Measurements from ENCODE around the gene LRRC28. TPM values are rescaled to one million over a fixed set of nuclear protein-coding genes. Genes with fewer than 3 reads are reported as not detected.

LRRC28 gene
- 13.6 and 14.8 TPM in 2 replicates for total RNA-seq

DNA sequence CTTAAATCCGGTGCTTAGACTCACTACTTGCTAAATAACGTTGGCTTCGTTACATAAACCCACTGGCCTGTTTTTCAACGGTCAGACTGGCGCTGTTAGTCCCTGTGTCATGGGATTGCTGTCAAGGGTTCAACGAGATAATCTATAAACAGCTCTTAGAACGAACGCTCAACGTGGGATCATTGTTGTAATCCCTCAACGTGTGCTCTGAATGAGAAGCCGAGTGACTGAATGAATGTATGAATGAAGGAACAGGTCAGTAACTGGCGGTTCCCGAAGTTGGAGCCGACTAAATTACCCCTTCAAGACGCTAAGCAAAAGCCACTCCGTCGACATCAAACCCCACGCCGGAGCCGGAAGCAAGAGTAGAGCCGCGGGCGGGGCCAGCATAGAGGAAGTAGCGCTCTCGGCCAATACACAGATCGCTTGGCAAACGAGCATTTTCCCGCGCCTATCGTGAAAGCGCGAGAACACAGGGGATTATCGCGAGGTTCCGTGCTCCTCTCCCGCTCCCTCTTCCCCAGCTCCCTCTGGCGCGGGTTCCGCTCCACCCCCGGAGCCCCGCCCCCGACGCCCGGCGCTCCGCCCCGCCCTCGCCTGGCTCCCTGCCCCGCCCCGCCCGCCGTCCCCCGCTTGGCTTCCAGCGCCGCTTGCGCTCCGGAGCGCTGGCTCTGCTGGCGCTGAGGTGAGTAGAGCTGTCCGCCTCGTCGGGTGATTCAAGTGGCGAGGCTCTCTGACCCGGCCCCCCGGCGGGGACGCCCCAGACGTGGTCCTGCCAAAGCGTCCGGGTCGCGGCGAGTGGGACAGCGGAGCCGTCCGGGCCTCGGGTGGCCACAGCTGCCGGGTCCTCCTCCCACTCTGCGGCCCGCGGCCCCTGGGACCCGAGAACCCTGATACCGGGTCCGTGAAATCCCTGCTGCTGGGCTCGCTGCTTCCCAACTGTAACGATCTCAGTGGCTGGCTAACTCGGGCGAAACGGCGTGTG is at the start of gene LRRC28:
LRRC28 (plus strand) TSS at position 625 of the 985 bp plus-strand sequence. CDS start 4,477 bp downstream, outside the sequence.
- DNase-seq (ENCODE audit: low spot score): peak; percentile 96
- intact Hi-C loops (cut with micrococcal nuclease): loop anchor here (1.0 to 5.0 kb wide), 9 partner anchors 11 to 1352 kb away; partner anchors contain the start of genes ADAMTS17, ARRDC4, ASB7 and IGF1R
- Mint-ChIP-seq H3K9me3 (peaks cover 5% of the 10 kb centered on the region), H3K4me1 (ENCODE audit: low read depth) (peaks cover 31% of the 10 kb centered on the region), H3K36me3 (ENCODE audit: low read depth) (peaks cover 10% of the 10 kb centered on the region), H3K27me3 (ENCODE audit: insufficient read depth) (no peaks in the 10 kb centered on the region), H3K27ac (peak within 1 kb of the TSS; percentile 82), H3K4me3 (peak within 1 kb of the TSS; percentile 89)

DNA sequence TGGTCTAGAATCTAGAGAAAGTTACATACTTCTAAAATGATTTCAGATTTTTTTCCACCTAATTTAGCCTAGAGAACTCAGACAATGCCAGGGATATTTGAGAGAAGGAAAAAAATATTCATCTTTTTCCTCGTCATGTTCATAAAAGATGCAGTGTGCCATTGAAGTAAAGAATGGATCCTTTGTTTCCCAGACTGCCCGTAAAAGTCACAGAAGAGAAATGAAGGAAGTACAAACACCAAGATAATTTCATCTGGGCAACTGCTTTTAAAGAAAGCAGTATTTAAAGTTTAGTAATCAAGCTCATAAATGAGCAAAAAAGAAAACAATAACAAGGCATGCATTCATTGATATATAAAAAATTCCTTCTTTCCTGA is 49.1 kb upstream of the LRRC28 start:
- Mint-ChIP-seq H3K4me1 (ENCODE audit: low read depth) (no peaks in the 10 kb centered on the region), H3K27me3 (ENCODE audit: insufficient read depth) (peaks cover 19% of the 10 kb centered on the region), H3K9me3 (no peaks in the 10 kb centered on the region), H3K27ac (no peak overlapping the region), H3K36me3 (ENCODE audit: low read depth) (no peaks in the 10 kb centered on the region), H3K4me3 (no peak overlapping the region)
- DNase-seq (ENCODE audit: low spot score): no peak
- intact Hi-C loops (cut with micrococcal nuclease): no loop called here

DNA sequence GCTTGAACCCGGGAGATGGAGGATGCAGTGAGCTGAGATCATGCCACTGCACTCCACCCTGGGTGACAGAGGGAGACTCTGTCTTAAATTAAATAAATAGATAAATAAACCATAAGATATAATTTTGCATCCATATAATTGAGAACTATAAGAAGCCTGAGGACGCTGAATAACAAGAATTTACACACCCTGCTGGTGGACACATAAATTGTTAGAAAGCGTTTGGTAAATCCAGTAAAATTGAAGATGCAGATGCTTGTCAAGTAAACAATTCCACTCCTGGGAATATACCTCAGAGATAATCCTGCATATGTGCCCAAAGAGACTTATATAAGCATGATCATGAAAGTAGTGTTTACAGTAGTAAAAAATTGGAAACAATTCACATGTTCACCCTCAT is 43.6 kb upstream of the LRRC28 start:
- intact Hi-C loops (cut with micrococcal nuclease): no loop called here
- no peaks in the 10 kb centered on the region for H3K9me3 Mint-ChIP-seq
- no peaks in the 10 kb centered on the region for H3K36me3 Mint-ChIP-seq (ENCODE audit: low read depth)

DNA sequence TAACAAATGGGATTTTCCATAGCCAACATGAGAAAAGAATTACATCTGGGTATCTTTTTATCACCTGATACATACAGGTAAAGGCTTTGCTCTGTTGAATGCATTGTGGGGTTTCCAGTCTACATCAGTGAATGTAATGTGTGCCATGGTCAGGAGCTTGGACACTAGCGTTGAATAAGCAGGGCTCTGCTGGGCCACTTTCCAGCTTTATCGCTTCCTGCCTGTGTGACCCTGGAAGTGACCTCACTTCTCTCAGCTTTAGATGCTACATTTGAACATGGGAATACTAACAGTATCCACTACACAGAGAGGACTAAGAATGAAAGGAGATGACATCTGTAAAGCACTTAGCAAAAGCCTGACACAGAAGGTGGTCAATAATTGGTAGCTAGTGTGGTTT is 42.0 kb upstream of the LRRC28 start:
- Mint-ChIP-seq H3K27ac (no peak overlapping the region), H3K27me3 (ENCODE audit: insufficient read depth) (peaks cover 19% of the 10 kb centered on the region), H3K4me1 (ENCODE audit: low read depth) (no peaks in the 10 kb centered on the region), H3K4me3 (no peak overlapping the region), H3K9me3 (no peaks in the 10 kb centered on the region), H3K36me3 (ENCODE audit: low read depth) (no peaks in the 10 kb centered on the region)
- DNase-seq (ENCODE audit: low spot score): no peak
- intact Hi-C loops (cut with micrococcal nuclease): no loop called here

More for the DNA sequence above, 43.6 kb upstream of the LRRC28 start:
- no peak for DNase-seq (ENCODE audit: low spot score)
- Mint-ChIP-seq H3K27ac (no peak overlapping the region), H3K4me1 (ENCODE audit: low read depth) (no peaks in the 10 kb centered on the region), H3K27me3 (ENCODE audit: insufficient read depth) (peaks cover 22% of the 10 kb centered on the region), H3K4me3 (no peak overlapping the region)

DNA sequence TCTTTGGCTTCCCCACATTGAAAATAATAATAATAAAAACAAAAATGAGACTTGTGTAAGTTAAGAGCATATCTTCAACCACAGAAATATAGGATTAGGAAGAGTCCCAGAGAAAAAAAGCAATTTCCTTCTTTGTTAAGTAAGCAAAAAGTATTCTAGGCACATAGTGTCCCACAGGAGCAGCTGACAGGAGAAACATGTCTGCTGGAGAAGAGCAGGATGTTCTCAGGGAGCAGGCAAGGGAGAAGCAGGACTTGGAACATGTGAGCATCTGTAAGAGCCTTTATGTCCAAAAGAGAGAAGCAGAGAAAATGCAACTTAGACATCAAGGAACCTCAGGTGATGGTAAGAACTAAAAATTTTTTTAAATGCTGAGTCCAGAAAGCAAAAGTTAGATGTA is 40.9 kb upstream of the LRRC28 start:
- Mint-ChIP-seq H3K36me3 (ENCODE audit: low read depth) (no peaks in the 10 kb centered on the region), H3K4me3 (no peak overlapping the region), H3K27me3 (ENCODE audit: insufficient read depth) (peaks cover 15% of the 10 kb centered on the region), H3K9me3 (no peaks in the 10 kb centered on the region), H3K27ac (no peak overlapping the region), H3K4me1 (ENCODE audit: low read depth) (no peaks in the 10 kb centered on the region)
- intact Hi-C loops (cut with micrococcal nuclease): loop anchor here (5.0 kb wide), 2 partner anchors 433 to 768 kb away; no protein-coding TSS in a partner anchor
- DNase-seq (ENCODE audit: low spot score): no peak

DNA sequence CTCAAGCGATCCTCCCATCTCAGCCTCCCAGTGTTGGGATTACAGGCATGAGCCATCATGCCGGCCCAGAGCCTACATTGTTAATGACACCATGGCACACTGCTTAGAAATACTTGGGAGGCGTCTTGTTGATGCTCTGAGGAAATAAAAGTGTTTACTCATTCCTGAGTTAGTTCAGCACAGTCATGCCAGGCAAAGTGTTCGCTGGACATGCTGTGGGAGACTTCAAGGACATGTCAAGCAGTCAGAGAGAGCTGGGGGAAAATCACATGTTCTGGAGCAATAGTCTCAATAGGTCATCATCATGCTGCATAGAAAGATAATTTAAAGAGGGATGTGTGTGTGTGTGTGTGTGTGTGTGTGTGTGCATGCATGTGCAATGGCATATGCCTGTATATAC is 39.4 kb upstream of the LRRC28 start:
- no peak for DNase-seq (ENCODE audit: low spot score)
- intact Hi-C loops (cut with micrococcal nuclease): loop anchor here (5.0 kb wide), 2 partner anchors 435 to 770 kb away; no protein-coding TSS in a partner anchor
- no peak overlapping the region for H3K4me3 Mint-ChIP-seq

DNA sequence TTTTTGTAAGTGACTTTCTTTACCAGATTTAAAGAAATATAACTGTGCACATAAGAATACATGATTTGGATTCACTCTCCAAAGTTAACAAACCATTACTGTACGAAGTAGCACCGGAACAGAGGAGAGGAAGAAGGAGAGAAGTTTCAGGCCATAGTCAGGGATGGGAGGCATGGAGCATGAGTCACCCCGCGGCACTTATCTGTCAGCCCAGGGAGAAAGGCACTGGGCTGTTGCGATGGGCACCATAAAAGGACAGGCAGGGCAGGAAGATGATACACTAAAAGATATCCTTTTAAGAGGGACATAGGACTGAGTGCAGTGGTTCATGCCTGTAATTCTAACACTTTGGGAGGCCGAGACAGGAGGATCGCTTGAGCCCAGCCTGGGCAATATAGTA is 38.9 kb upstream of the LRRC28 start:
- intact Hi-C loops (cut with micrococcal nuclease): loop anchor here (5.0 kb wide), 2 partner anchors 435 to 770 kb away; no protein-coding TSS in a partner anchor
- Mint-ChIP-seq H3K4me3 (no peak overlapping the region), H3K36me3 (ENCODE audit: low read depth) (no peaks in the 10 kb centered on the region), H3K27me3 (ENCODE audit: insufficient read depth) (peaks cover 7% of the 10 kb centered on the region), H3K27ac (no peak overlapping the region), H3K4me1 (ENCODE audit: low read depth) (no peaks in the 10 kb centered on the region), H3K9me3 (no peaks in the 10 kb centered on the region)
- no peak for DNase-seq (ENCODE audit: low spot score)

More for the DNA sequence above, 39.4 kb upstream of the LRRC28 start:
- no peak overlapping the region for H3K27ac Mint-ChIP-seq
- H3K36me3 Mint-ChIP-seq (ENCODE audit: low read depth): no peaks in the 10 kb centered on the region
- no peaks in the 10 kb centered on the region for H3K9me3 Mint-ChIP-seq
- no peaks in the 10 kb centered on the region for H3K4me1 Mint-ChIP-seq (ENCODE audit: low read depth)
- H3K27me3 Mint-ChIP-seq (ENCODE audit: insufficient read depth): peaks cover 7% of the 10 kb centered on the region

DNA sequence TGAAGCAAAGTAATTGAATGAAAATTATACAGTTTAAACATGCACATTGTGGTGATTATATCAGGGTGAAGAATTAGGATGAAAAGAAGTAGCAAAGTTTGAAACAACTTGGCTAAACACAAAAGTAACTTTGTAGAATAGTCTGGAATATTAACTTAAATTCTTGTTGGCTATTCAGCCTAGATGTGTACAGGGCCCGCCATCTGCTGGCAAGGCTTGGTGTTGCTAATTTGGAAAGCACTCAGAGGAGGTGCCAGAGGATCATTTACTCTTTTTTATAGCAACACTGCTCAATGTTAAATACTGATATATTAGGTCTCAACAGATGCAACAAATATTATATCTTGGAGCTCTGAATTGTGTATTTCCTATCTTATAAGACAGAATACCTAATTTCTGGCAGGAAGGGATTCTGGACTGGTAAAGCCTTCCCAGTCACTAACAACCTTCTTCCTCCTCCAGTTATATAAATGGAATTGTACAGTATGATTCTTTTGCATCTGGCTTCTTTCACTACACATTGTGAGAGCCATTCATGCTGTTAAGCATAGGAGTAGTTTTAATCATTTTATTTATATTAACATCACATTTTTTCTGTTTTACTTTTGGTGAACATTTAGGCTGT is 38.0 kb upstream of the LRRC28 start:
- no peaks in the 10 kb centered on the region for H3K36me3 Mint-ChIP-seq (ENCODE audit: low read depth)
- DNase-seq (ENCODE audit: low spot score): peak; percentile 43
- no peaks in the 10 kb centered on the region for H3K4me1 Mint-ChIP-seq (ENCODE audit: low read depth)
- intact Hi-C loops (cut with micrococcal nuclease): loop anchor here (1.0 to 5.0 kb wide), 4 partner anchors 108 to 771 kb away; partner anchors contain the start of gene SYNM
- H3K27me3 Mint-ChIP-seq (ENCODE audit: insufficient read depth): peaks cover 5% of the 10 kb centered on the region
- H3K27ac Mint-ChIP-seq: no peak overlapping the region
- no peak overlapping the region for H3K4me3 Mint-ChIP-seq
- H3K9me3 Mint-ChIP-seq: no peaks in the 10 kb centered on the region

DNA sequence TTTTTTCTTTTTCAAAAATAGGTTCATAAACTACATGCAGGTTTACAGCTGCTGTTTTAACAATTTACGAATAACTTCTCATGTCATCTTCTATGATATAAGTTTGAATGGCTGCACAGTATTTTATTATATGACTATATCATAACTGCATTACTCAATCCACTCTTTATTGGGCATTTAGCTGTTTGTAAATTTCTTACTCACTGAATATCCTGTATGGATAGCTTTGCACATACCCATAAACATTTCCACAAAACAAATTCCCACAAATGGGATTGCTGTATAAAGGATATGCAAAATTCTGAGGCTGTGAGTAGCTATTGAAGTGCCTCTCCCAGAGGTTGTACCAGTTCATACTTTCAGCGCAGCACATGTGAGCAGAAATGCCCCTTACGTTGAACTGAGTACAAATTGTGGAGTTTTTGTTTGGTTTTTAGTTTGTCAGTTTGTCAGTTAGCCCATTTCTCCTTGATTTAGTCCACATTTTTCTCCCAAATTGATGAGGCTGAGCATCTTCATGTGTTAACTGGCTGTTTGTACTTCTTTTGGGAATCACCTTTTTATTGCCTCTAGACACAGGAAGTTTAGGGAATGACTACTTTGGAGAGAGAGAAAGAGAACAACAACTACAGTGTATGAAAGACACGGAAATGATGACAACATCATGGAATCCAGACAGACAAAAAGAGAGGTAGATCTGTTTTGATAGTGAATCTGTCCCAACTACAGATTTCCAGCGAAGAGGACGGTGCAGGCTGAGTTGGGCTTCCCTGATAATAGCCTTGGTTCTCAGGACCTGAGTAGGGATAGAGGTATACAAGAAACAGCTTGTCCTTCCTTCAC is 26.7 kb upstream of the LRRC28 start:
- no peak overlapping the region for H3K4me3 Mint-ChIP-seq
- H3K27ac Mint-ChIP-seq: no peak overlapping the region
- DNase-seq (ENCODE audit: low spot score): no peak
- H3K9me3 Mint-ChIP-seq: no peaks in the 10 kb centered on the region
- H3K27me3 Mint-ChIP-seq (ENCODE audit: insufficient read depth): no peaks in the 10 kb centered on the region
- H3K36me3 Mint-ChIP-seq (ENCODE audit: low read depth): no peaks in the 10 kb centered on the region
- no peaks in the 10 kb centered on the region for H3K4me1 Mint-ChIP-seq (ENCODE audit: low read depth)
- intact Hi-C loops (cut with micrococcal nuclease): no loop called here

DNA sequence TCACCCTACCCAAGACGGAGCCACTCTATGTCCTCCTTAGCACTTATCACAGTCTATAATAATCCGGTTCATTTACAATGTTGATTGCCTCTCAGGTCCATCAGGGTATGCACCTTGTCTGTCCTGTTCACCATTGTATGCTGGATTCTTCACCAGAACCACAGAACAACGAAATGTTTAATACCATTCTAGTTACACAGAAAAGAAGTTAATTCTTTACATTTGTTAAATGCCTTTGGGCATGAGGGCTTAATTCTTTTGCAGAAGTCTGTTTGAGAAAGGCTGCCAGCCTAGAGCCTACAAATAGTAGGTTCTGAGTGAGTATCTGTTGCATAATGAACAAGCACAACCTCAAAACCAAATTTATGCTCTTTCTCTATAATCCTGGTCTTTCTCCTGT is 24.5 kb upstream of the LRRC28 start:
- Mint-ChIP-seq H3K4me1 (ENCODE audit: low read depth) (no peaks in the 10 kb centered on the region), H3K36me3 (ENCODE audit: low read depth) (no peaks in the 10 kb centered on the region), H3K4me3 (no peak overlapping the region), H3K27ac (no peak overlapping the region), H3K27me3 (ENCODE audit: insufficient read depth) (no peaks in the 10 kb centered on the region), H3K9me3 (no peaks in the 10 kb centered on the region)
- DNase-seq (ENCODE audit: low spot score): no peak
- intact Hi-C loops (cut with micrococcal nuclease): no loop called here

DNA sequence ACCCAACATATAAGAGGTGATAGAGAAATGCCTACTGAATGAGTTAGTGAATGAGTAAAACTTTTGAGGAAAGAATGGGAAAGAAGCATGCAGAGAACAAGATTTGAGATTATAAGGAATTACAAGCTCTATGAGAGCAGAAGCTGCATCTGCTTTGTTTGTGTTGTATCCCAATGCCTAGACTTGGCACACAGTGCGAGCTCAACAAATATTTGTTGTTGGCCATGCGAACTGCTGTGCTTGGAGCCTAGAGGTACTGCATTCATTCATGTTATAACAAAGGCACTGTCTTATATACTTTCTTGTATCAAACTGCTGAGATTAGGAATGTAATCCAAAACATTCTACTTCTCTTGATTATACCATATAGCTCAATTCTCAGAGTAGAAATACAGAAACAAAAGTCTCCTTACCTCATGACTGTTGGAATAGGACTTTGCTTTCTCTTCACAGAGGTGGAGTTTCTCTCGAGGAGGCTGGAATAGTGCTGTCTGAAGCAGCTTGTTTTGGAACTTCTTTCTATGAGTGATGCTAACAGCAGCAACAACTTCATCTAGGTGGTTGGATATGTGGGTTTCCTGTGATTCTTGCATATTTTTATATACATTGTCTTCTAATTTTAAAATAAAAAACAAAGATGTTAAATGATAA is 23.0 kb upstream of the LRRC28 start:
- intact Hi-C loops (cut with micrococcal nuclease): no loop called here
- Mint-ChIP-seq H3K36me3 (ENCODE audit: low read depth) (no peaks in the 10 kb centered on the region), H3K4me3 (no peak overlapping the region), H3K27ac (no peak overlapping the region), H3K9me3 (no peaks in the 10 kb centered on the region), H3K4me1 (ENCODE audit: low read depth) (no peaks in the 10 kb centered on the region), H3K27me3 (ENCODE audit: insufficient read depth) (peaks cover 2% of the 10 kb centered on the region)
- DNase-seq (ENCODE audit: low spot score): no peak

DNA sequence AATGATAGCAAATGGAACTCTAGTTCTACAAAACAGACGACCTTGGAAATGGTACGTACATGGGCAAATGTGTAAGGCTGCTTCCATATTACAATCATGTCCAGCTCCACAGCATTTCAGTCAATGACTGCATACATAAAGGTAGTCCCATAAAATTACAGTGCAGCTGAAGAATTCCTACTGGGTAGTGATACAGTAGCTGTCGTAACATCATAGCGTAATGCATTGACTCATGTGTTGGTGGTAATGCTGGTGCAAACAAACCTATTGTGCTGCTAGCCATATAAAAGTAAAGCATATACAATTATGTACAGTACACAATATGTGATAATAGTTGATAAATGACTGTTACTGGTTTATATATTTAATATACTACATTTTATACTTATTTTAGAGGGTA is 20.4 kb upstream of the LRRC28 start:
- intact Hi-C loops (cut with micrococcal nuclease): no loop called here
- Mint-ChIP-seq H3K36me3 (ENCODE audit: low read depth) (no peaks in the 10 kb centered on the region), H3K4me3 (no peak overlapping the region), H3K4me1 (ENCODE audit: low read depth) (no peaks in the 10 kb centered on the region), H3K9me3 (no peaks in the 10 kb centered on the region), H3K27me3 (ENCODE audit: insufficient read depth) (peaks cover 2% of the 10 kb centered on the region), H3K27ac (no peak overlapping the region)
- DNase-seq (ENCODE audit: low spot score): no peak

All from activated T-helper 1 cell treated with anti-CD3 and anti-CD28 coated beads, Interleukin-12 subunit alpha, Interleukin-12 subunit beta, Interleukin-2, Interleukin-4 antibody, amounts not matched to agents 30 ng/mL and 10 ng/mL and 1 ng/mL, durations not matched to agents 14 hours and 24 hours and 36 hours (primary cell).